NCI-H187 (cell line): ENCODE measurements around the gene DPP6.

ENCODE experiments used
- DNase-seq, 2 experiments: peaks; one replicate each; lab custom pipeline; 2025; lab: John Stamatoyannopoulos, UW

DPP6 gene

GRCh38 chr7:154532771-154533170, 480.6 kb downstream of the DPP6 start:
- DNase-seq, result no peak

DNA sequence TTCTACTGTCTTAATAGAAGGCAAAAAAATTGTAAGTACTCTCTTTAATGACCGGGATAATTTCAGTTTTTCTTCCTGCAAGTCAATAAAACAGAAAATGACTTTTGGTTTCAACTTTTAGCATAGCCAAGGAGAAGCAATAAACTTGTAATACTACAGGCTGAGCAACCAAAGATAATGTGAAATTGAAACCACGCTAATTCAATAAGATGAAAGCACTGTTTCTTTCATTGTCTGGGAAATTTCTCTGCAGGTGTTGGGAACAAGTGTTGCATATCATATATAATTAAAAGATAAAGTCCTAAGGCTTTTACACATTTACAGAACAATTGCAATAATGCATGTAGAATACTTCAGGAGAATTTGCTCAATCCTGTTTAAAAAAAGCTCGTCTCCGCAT, 488.4 kb downstream of the DPP6 start:
- no peak for DNase-seq

DNA sequence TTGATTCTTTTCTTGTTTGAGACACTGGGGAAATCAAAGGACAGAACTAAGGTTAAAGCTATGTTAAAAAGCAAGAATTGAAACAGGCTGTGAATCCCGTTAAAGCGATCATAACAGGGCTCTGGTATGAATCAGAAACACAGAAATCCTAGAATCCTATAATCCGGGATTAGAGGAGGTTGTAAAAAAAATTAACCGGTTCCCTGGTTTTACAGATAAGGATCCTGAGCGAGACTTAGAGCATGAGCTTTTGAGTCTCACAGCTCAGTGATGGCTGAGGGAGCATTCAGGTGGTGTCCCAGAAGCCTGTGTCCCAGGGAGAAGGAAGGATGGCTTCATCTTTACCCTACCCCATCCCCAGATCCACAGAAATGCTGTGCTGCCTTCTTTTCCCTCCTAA, 489.4 kb downstream of the DPP6 start:
- no peak for DNase-seq

DNA sequence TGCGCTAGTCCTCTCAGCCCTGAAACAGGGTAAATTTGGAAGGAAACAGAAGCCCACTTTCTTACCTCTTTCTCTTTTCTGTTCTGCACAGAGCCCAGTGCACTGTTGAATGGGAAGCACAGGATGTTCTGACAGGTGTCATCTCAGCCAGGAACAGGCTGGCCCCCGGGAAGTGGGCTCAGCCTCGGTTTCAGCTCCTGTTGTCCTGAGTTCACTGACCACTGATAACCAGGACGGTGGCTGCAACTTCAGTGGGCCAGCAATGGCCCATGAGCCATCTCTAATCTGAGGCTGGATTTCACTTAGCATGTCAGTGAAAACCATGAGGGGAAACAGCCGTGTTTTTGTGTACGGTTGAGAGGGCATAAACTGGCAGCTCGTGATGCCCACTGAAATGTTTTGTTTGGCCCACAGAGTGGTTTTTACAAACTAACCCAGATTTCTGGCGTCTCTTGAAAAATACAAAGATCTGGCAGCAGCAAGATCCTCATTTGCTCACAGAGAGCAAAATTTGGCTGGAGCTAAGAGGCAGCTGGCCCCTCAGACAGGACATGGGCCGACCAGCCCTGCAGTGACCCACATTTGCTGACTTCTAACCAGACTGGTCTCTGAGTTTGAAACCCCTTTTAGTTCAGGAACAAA, 494.9 kb downstream of the DPP6 start:
- DNase-seq, result no peak

DNA sequence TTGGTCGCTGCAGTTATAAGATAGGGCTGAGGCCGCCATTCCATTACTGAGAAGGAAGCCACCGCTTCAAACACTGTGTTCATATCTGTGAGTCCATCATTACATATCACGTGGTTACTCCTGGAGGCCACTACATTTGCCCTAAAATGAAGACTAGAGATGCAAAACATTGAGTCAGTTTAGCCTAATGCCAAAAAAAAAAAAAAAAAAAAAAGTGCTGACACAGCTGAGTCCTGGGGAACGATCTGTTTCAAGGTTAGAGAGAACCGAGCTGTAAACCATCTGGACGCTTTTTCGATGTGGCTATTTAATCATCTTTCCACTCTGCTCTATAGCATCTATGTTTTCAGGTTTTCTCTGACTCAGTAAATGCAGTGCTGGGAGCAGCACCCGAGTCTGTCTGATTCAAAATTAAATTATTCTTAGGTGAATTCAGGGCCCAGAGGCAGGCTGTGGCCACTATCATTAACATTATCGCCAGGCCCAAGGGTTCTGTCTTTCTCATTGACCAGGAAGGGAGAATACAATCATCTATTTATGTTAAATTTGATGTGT, 501.6 kb downstream of the DPP6 start:
- no peak for DNase-seq

DNA sequence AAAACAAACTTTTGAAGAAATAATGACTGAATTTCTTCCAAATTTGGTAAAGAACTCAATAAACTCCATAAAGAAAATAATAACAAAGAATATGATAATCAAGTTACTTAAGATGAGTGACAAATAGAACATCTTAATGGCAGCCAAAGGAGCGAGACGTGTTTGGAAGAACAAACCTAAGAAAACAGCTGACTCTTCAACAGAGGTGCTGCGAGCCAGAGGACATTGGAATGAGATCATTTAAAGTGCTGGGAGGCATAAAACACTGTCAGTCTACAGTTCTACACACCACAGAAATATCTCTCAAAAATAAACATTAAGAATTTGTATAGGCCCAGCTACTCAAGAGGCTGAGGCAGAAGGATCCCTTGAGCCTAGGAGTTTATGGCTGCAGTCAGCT, 507.3 kb downstream of the DPP6 start:
- no peak for DNase-seq

GRCh38 chr7:154564676-154565075, 512.5 kb downstream of the DPP6 start:
- no peak for DNase-seq

DNA sequence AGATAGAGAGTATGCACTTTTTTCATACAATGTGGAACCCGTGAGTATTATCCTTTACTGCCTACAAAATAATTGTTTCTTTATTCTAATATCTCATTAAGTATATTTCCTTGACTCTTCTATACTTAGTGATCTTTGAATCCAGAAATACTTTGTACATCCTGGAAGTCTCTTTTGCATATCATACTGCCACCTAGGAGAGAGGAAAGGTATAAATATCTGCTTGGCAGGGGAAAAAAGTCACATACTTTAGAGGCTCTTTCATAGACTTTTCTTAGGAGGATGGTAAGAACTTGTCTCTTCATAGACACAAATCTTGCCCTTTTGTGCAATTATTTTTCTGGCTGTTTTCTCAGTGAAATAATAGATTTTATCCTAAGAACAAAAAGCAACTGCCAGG, 514.7 kb downstream of the DPP6 start:
- no peak for DNase-seq

DNA sequence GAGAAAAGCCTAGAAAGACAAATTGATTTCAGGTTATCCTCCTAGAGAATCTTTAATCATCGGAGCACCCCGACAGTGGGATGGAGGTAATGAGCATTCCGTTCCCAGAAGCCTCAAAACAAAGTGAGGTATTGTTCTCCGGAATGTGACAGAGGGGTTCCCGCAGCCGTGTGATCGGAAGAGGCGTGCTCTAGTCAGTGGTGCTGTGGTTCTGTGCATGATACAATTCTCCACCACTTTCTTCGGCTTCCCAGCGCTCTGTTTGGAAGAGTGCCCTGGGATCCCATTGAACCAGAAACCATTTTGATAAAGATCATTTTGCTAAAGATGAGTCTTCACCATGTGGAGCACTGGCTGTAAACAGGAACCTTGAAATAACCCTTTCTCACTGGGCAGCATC, 516.1 kb downstream of the DPP6 start:
- no peak for DNase-seq

- DNase-seq, result no peak
These were observed 517.7 kb downstream of the DPP6 start for GRCh38 chr7:154569916-154570315.

GRCh38 chr7:154571772-154572171, 519.6 kb downstream of the DPP6 start:
- no peak for DNase-seq

DNA sequence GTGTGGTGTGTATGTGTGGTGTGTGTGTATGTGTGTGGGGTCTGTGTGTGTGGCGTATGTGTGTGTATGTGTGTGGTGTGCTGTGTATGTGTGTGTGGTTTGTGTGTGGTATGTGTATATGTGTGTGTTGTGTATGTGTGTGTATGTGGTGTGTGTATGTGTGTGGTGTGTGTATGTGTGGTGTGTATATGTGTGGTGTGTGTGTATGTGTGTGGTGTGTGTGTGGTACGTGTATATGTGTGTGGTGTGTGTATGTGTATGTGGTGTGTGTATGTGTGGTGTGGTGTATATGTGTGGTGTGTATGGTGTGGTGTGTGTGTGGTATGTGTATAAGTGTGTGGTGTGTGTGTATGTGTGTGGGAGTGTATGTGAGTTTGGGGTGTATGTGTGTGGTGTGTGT, 522.0 kb downstream of the DPP6 start:
- DNase-seq, result no peak

DNA sequence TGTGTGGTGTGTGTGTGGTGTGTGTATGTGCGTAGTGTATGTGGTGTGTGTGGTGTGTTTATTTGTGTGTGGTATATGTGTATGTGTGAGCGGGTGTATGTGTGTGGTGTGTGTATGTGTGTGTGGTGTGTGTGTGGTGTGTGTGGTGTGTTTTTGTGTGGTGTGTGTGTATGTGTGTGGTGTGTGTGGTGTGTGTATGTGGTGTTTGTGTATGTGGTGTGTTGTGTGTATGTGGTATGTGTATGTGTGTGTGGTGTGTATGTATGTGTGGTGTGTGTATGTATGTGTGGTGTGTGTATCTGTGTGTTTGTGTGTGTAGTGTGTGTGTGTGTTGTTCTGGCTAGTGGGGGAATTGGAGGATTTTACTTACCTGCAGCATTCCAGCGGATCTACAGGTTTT, 523.3 kb downstream of the DPP6 start:
- no peak for DNase-seq

GRCh38 chr7:154576604-154577003, 524.4 kb downstream of the DPP6 start:
- no peak for DNase-seq

DNA sequence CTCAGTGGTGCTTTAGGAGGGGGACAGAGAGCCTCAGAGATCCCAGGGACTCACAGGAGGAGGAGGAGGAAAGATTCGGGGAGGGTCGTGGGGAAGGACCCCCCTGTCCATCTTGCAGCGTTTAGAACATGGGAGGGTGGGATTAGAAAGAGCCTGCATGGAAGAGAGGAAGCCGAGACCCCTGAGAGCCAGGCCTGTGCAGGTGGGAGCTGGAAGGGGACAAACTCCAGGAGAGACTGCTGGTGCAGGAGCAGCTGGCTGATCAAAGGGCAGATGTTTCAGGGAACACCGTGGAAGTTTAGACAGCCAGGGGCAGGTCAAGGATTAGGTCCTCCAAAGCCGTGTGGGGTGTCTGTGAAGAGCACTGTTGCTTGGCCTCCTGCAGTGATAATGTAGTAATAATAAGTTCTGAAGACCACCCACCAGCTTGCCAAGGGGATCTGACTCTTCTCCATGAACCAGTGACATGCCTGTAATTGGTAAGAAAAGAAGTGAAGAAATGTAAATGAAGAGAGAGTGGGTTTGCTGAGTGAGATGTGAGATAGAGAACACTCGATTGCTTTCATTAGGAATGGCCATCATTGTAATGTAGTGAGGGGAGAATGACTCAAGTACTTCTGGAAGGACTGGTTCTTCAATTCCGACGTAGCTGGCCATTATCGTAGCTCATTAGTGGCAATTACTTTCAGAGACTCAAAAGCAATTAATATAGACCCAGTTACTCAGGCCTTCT, 525.1 kb downstream of the DPP6 start:
- no peak for DNase-seq

DNA sequence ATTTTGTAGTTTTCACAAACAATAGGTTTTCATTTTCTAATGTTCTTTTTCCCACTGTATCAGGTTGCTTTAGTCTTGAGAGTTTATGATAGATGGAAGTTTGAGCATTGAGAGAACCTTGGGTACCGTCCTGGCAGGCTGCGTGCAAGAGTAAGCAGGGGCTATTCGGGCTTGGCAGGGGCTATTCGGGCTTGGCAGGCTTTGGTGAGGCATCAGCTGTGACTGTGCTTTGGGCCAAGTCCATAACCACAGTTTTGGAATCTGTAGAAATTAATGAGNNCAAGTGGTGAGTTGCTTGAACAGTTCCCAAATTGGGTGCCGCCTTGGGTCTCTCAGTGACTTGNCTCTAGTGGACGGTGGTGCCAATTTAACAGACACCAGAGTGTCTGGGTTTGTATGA, 526.1 kb downstream of the DPP6 start:
- no peak for DNase-seq

- no peak for DNase-seq
These were observed 527.5 kb downstream of the DPP6 start for GRCh38 chr7:154579711-154580110.

- DNase-seq, result no peak
These were observed 529.2 kb downstream of the DPP6 start for GRCh38 chr7:154581251-154581890.

- no peak for DNase-seq
These were observed 531.3 kb downstream of the DPP6 start for GRCh38 chr7:154583454-154583853.

- DNase-seq, result no peak
These were observed 532.4 kb downstream of the DPP6 start for GRCh38 chr7:154584352-154585252.

DNA sequence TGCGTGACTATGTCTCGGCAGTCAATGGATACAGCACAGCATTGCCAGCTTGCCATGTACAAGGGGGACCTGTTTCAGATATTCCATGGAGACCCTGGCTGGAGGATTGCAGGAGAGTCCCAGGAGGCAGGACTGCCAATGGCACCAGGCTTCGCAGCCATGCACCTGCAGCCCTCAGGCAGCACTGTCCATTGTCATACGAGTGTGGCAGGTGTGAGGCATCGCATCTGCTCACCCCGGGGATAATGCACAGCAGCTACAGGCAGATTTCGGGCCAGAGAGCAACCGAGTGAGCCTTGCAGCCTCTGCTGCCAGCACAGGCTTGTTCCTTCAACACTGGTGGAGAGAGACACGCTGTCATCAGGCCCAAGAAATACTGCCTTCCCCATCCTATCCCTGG, 535.6 kb downstream of the DPP6 start:
- no peak for DNase-seq

GRCh38 chr7:154591544-154591943, 539.3 kb downstream of the DPP6 start:
- no peak for DNase-seq
